Spinal cord (tissue), 10 donors: Measurements from ENCODE around the gene SAMD1. TPM values are rescaled to one million over a fixed set of nuclear protein-coding genes. Genes with fewer than 3 reads are reported as not detected.
"Not testable (repeated sequence)": the region's sequence is repeated elsewhere in the genome, so short reads cannot be mapped to it uniquely, and the experiment has no call there.

Source experiments
- DNase-seq, 6 donors: peaks; one replicate each; pipeline versions ENCODE4 v3.0.0 to v3.0.0-alpha.2; 2013 to 2015; ENCODE audit warnings: low spot score in 6 of 6, low read depth in 4 of 6
- H3K27ac ChIP-seq: one replicate; pipeline ENCODE4 v1.5.1; 2013; ENCODE audit warnings: low read depth, low read length, control low read depth
- H3K27me3 ChIP-seq: one replicate; pipeline ENCODE4 v1.6.1; 2013; ENCODE audit warnings: low read length; ENCODE audit not compliant: control insufficient read depth, insufficient read depth
- H3K36me3 ChIP-seq: one replicate; pipeline ENCODE4 v1.6.1; 2013; ENCODE audit warnings: low read length; ENCODE audit not compliant: control insufficient read depth, insufficient read depth
- H3K4me1 ChIP-seq: one replicate; pipeline ENCODE4 v1.6.1; 2013; ENCODE audit warnings: low read length; ENCODE audit not compliant: control insufficient read depth, insufficient read depth
- H3K4me3 ChIP-seq: one replicate; pipeline ENCODE4 v1.5.1; 2013; ENCODE audit warnings: low read depth, low read length, control low read depth
- H3K9me3 ChIP-seq: one replicate; pipeline ENCODE4 v1.6.1; 2013; ENCODE audit warnings: low read length; ENCODE audit not compliant: control insufficient read depth, insufficient read depth
- WGBS: methylation state at CpG from one replicate; pipeline ENCODE4 v1.1.5; 2013; ENCODE audit warnings: missing lambda C conversion rate; ENCODE audit not compliant: insufficient coverage; 5-methylcytosine and 5-hydroxymethylcytosine counted together
- polyA plus RNA-seq, 2 donors: library from polyadenylated mRNA; unstranded; fragments of 120-200 nt; gene quantifications; one replicate each; pipeline ENCODE4 v1.2.1, GENCODE V29; 2013; ENCODE audit not compliant: insufficient read length in 2 of 2
- total RNA-seq, 2 donors: library from RNA; depleted of rRNA in 1 of 2; stranded (reverse); fragments of 120-200 nt in 1 of 2; fragments of >200 nt in 1 of 2; gene quantifications; one replicate each; pipeline versions ENCODE4 v1.2.3 to v1.2.4, GENCODE V29; 2013 to 2014
- donor health status: healthy.

Gene SAMD1
- total and polyA plus RNA-seq, 4 donors = 19.9 to 83.1 (median 56.7) TPM

DNA sequence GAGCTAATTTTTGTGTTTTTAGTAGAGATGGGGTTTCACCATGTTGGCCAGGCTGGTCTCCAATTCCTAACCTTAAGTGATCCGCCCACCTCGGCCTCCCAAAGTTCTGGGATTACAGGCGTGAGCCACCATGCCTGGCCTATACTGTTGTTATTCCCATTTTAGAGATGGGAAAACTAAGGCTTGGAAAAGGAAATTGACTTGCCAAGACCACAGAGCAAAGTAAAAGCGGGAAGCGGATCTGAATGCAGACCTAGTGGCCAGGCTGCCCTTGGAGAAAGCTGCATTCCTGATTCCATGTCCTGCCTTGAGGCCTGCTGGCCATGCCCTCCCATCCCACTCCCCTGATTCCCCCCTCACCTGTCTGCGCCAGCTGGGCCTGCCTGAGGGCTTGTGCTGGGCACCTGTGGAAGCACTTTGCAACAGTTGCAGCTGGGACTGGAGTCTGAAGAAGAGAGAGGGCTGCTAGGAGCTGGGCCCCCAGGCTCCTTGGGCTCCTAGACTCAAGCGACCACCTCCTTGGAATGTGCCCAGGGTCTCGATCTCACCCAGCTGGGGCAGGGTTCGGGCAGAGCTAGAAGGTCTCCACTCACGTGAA lies 34.4 kb downstream of the SAMD1 start:
- Histone ChIP-seq H3K27ac (no peak overlapping the region), H3K9me3 (no peaks in the 10 kb centered on the region), H3K4me3 (no peak overlapping the region), H3K27me3 (peaks cover 21% of the 10 kb centered on the region), H3K4me1 (peaks cover 24% of the 10 kb centered on the region), H3K36me3 (peaks cover 20% of the 10 kb centered on the region)
- no peak for DNase-seq
- 89% methylated on average over 8 of the region's 10 CpGs for WGBS

- Histone ChIP-seq H3K27ac (no peak overlapping the region), H3K4me1 (peaks cover 24% of the 10 kb centered on the region), H3K36me3 (peaks cover 24% of the 10 kb centered on the region), H3K4me3 (no peak overlapping the region), H3K9me3 (no peaks in the 10 kb centered on the region), H3K27me3 (peaks cover 21% of the 10 kb centered on the region)
- 89% methylated on average over 3 of the region's 3 CpGs for whole genome bisulfite sequencing
- no peak for DNase-seq
Observed at GRCh38 chr19:14055396-14055795, 35.2 kb downstream of the SAMD1 start.

GRCh38 chr19:14054721-14055120 lies 35.8 kb downstream of the SAMD1 start:
- 75% methylated on average over 10 of the region's 11 CpGs for WGBS
- Histone ChIP-seq H3K9me3 (no peaks in the 10 kb centered on the region), H3K27me3 (peaks cover 18% of the 10 kb centered on the region), H3K36me3 (peaks cover 25% of the 10 kb centered on the region), H3K4me1 (peaks cover 24% of the 10 kb centered on the region), H3K4me3 (no peak overlapping the region), H3K27ac (no peak overlapping the region)
- no peak for DNase-seq

DNA sequence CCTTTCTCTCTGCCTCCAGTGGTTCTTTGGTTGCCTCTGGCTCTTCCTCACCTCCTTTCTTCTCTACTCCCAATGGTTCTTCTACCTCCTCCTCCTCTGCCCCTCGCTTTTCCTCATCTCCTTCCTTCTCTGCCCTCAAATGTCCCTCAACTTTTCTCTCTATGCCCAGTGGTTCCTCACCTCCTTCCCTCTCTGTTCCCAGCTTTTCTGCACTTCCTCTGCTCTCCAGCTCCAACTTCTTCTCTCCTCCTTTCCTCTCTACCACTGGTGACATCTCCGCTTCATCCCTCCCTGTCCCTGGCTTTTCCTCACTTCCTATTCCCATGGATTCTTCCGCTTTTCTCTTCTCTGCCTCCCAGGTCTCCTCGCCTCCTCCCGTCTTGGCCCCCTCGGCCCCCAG lies 36.5 kb downstream of the SAMD1 start:
- peaks cover 23% of the 10 kb centered on the region for H3K4me1 ChIP-seq
- H3K4me3 ChIP-seq = no peak overlapping the region
- no peak for DNase-seq
- H3K9me3 ChIP-seq = no peaks in the 10 kb centered on the region
- H3K36me3 ChIP-seq = peaks cover 26% of the 10 kb centered on the region
- peaks cover 12% of the 10 kb centered on the region for H3K27me3 ChIP-seq
- H3K27ac ChIP-seq = no peak overlapping the region
- WGBS = 85% methylated on average over 6 of the region's 6 CpGs

- DNase-seq = no peak
- no peaks in the 10 kb centered on the region for H3K9me3 ChIP-seq
- H3K36me3 ChIP-seq = peaks cover 28% of the 10 kb centered on the region
- peaks cover 17% of the 10 kb centered on the region for H3K4me1 ChIP-seq
- H3K27ac ChIP-seq = no peak overlapping the region
- H3K27me3 ChIP-seq = peaks cover 6% of the 10 kb centered on the region
- H3K4me3 ChIP-seq = no peak overlapping the region
- WGBS = 86% methylated on average over 10 of the region's 11 CpGs
Observed at GRCh38 chr19:14053500-14053899, 37.1 kb downstream of the SAMD1 start.

DNA sequence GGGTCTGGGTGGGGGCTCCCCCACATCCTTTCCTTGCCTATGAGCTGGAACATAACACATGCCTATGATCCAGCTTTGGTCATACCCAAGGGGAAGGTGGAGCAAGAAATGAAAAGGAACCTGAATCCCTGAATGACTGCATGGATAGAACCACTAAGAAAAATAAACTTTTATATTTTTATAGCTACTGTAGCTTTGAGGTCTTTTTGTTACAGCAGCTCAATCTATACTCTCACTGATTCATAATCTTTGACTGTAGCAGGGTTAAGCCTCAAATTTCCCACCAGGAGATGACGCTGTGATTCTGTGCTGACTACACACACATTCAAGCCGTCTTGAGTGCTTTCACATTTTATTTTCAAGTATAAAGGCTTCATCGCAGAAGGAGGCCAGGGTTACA lies 37.5 kb downstream of the SAMD1 start:
- WGBS = 80% methylated on average over 1 of the region's 3 CpGs
- no peak for DNase-seq
- no peak overlapping the region for H3K4me3 ChIP-seq
- H3K27me3 ChIP-seq = peaks cover 1% of the 10 kb centered on the region
- H3K36me3 ChIP-seq = peaks cover 28% of the 10 kb centered on the region
- H3K9me3 ChIP-seq = no peaks in the 10 kb centered on the region
- no peak overlapping the region for H3K27ac ChIP-seq
- H3K4me1 ChIP-seq = peaks cover 12% of the 10 kb centered on the region

DNA sequence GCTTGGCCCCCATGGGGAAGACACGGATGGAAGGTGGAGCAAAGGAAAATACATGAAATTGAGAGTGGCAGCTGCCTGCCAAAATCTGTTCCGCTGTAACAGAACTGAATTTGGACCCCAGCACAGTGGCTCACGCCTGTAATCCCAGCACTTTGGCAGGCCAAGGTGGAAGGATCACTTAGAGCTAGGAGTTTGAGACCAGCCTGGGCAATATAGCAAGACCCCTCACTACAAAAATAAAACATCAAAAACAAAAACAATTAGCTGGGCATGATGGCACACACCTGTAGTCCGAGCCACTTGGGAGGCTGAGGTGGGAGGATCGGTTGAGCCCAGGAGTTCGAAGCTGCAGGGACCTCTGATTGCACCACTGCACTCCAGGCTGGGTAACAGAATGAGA lies 38.1 kb downstream of the SAMD1 start:
- no peak overlapping the region for H3K27ac ChIP-seq
- no peaks in the 10 kb centered on the region for H3K9me3 ChIP-seq
- DNase-seq = no peak
- 94% methylated on average over 2 of the region's 6 CpGs for WGBS
- H3K4me1 ChIP-seq = peaks cover 7% of the 10 kb centered on the region
- peaks cover 28% of the 10 kb centered on the region for H3K36me3 ChIP-seq
- no peaks in the 10 kb centered on the region for H3K27me3 ChIP-seq
- no peak overlapping the region for H3K4me3 ChIP-seq

- Histone ChIP-seq H3K9me3 (no peaks in the 10 kb centered on the region), H3K36me3 (peaks cover 28% of the 10 kb centered on the region), H3K4me1 (peaks cover 5% of the 10 kb centered on the region), H3K4me3 (no peak overlapping the region), H3K27me3 (no peaks in the 10 kb centered on the region), H3K27ac (no peak overlapping the region)
- DNase-seq = no peak
- WGBS = 77% methylated on average over 6 of the region's 9 CpGs
Observed at GRCh38 chr19:14051980-14052379, 38.6 kb downstream of the SAMD1 start.

DNA sequence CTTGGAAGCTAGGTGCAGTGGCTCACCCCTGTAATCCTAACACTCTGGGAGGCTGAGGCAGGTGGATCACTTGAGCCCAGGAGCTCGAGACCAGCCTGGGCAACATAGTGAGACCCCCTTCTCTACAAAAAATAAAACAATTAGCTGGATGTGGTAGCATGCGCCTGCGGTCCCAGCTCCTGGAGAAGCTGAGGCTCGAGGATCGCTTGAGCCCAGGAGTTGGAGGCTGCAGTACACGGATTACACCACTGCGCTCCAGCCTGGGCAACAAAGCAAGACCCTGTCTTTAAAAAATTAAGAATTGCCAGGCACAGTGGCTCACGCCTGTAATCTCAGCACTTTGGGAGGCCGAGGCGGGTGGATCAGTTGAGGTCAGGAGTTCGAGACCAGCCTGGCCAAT lies 39.6 kb downstream of the SAMD1 start:
- H3K4me1 ChIP-seq, DNase-seq, H3K4me3 ChIP-seq, H3K9me3 ChIP-seq, H3K27ac ChIP-seq, H3K27me3 ChIP-seq: not testable (repeated sequence)
- H3K36me3 ChIP-seq = peaks cover 33% of the 10 kb centered on the region
- WGBS = 80% methylated on average over 7 of the region's 11 CpGs

GRCh38 chr19:14050512-14050911 lies 40.0 kb downstream of the SAMD1 start:
- H3K27me3 ChIP-seq = no peaks in the 10 kb centered on the region
- no peak overlapping the region for H3K4me3 ChIP-seq
- no peak overlapping the region for H3K27ac ChIP-seq
- DNase-seq = no peak
- no peaks in the 10 kb centered on the region for H3K4me1 ChIP-seq
- 100% methylated on average over 4 of the region's 4 CpGs for WGBS
- peaks cover 33% of the 10 kb centered on the region for H3K36me3 ChIP-seq
- no peaks in the 10 kb centered on the region for H3K9me3 ChIP-seq
